GM23338 (cell line): ENCODE measurements around the gene ARPP21.

Source experiments
- CREB1 ChIP-seq: fragments of 250-450 bp; sonication (Bioruptor Pico); IDR thresholded peaks from 2 replicates; pipeline ENCODE4 v1.5.0; 2020; ENCODE audit warnings: low read depth, mild to moderate bottlenecking, moderate library complexity
- EZH2 ChIP-seq: fragments of 200-600 bp; sonication (generic); IDR thresholded peaks from one replicate; pipeline ENCODE4 v1.8.0; 2017; ENCODE audit warnings: antibody characterized with exemption, mild to moderate bottlenecking, low read depth; ENCODE audit not compliant: unreplicated experiment
- EZH2phosphoT487 ChIP-seq: fragments of 200-600 bp; sonication (generic); IDR thresholded peaks from one replicate; pipeline ENCODE4 v1.8.1; 2018; ENCODE audit warnings: antibody characterized with exemption; ENCODE audit not compliant: unreplicated experiment
- JUNB ChIP-seq: IDR thresholded peaks from one replicate; pipeline ENCODE4 v1.6.1; 2016; ENCODE audit warnings: antibody characterized with exemption; ENCODE audit not compliant: unreplicated experiment
- POLR2AphosphoS5 ChIP-seq: IDR thresholded peaks from 2 replicates; pipeline ENCODE4 v1.6.1; 2016; ENCODE audit warnings: antibody characterized with exemption, low read depth
- STAT1 ChIP-seq: IDR thresholded peaks from one replicate; pipeline ENCODE4 v1.6.1; 2016; ENCODE audit warnings: antibody characterized with exemption; ENCODE audit not compliant: unreplicated experiment
- ZNF114 ChIP-seq: fragments of 250-450 bp; sonication (Bioruptor Pico); IDR thresholded peaks from 2 replicates; pipeline ENCODE4 v1.5.0; 2020; ENCODE audit warnings: mild to moderate bottlenecking, moderate library complexity
- ZNF331 ChIP-seq: fragments of 250-450 bp; sonication (Bioruptor Pico); IDR thresholded peaks from 2 replicates; pipeline ENCODE4 v1.5.0; 2020; ENCODE audit warnings: low read depth, mild to moderate bottlenecking, moderate library complexity
- TF ChIP-seq, protein P1 (sequence below), 2 experiments: fragments of 200-600 bp in 1 of 2; sonication (generic) in 1 of 2; conservative IDR thresholded peaks; 2 replicates each; pipeline versions ENCODE4 v1.5.1 to v1.6.1; 2016 to 2017; ENCODE audit warnings: antibody characterized with exemption in 2 of 2, low read depth in 2 of 2, mild to moderate bottlenecking in 2 of 2, moderate library complexity in 1 of 2
- TF ChIP-seq, protein P2 (sequence below): IDR thresholded peaks from 2 replicates; pipeline ENCODE4 v1.6.1; 2016; ENCODE audit warnings: antibody characterized with exemption
- TF ChIP-seq, protein P3 (sequence below): IDR thresholded peaks from one replicate; pipeline ENCODE4 v1.6.1; 2018; ENCODE audit warnings: antibody characterized with exemption; ENCODE audit not compliant: unreplicated experiment
- TF ChIP-seq, protein P4 (sequence below): fragments of 250-450 bp; sonication (Bioruptor Pico); IDR thresholded peaks from 2 replicates; pipeline ENCODE4 v1.5.0; 2020; ENCODE audit warnings: mild to moderate bottlenecking, moderate library complexity

GRCh38 chr3:35598804-35599203, 40.5 kb upstream of the ARPP21 start:
- TF ChIP-seq, protein P1, sequence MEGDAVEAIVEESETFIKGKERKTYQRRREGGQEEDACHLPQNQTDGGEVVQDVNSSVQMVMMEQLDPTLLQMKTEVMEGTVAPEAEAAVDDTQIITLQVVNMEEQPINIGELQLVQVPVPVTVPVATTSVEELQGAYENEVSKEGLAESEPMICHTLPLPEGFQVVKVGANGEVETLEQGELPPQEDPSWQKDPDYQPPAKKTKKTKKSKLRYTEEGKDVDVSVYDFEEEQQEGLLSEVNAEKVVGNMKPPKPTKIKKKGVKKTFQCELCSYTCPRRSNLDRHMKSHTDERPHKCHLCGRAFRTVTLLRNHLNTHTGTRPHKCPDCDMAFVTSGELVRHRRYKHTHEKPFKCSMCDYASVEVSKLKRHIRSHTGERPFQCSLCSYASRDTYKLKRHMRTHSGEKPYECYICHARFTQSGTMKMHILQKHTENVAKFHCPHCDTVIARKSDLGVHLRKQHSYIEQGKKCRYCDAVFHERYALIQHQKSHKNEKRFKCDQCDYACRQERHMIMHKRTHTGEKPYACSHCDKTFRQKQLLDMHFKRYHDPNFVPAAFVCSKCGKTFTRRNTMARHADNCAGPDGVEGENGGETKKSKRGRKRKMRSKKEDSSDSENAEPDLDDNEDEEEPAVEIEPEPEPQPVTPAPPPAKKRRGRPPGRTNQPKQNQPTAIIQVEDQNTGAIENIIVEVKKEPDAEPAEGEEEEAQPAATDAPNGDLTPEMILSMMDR (conservative IDR thresholded peaks at IDR 0.05; ENCODE audit: low read depth in 2 of 2) = no peak
- TF ChIP-seq, protein P2, sequence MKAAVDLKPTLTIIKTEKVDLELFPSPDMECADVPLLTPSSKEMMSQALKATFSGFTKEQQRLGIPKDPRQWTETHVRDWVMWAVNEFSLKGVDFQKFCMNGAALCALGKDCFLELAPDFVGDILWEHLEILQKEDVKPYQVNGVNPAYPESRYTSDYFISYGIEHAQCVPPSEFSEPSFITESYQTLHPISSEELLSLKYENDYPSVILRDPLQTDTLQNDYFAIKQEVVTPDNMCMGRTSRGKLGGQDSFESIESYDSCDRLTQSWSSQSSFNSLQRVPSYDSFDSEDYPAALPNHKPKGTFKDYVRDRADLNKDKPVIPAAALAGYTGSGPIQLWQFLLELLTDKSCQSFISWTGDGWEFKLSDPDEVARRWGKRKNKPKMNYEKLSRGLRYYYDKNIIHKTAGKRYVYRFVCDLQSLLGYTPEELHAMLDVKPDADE = no peak
- TF ChIP-seq EZH2 (no peak), POLR2AphosphoS5 (no peak), CREB1 (CRISPR knock-in tag) (no peak), STAT1 (no peak), EZH2phosphoT487 (no peak), JUNB (no peak), ZNF331 (no peak), ZNF114 (no peak)
- TF ChIP-seq, protein P3, sequence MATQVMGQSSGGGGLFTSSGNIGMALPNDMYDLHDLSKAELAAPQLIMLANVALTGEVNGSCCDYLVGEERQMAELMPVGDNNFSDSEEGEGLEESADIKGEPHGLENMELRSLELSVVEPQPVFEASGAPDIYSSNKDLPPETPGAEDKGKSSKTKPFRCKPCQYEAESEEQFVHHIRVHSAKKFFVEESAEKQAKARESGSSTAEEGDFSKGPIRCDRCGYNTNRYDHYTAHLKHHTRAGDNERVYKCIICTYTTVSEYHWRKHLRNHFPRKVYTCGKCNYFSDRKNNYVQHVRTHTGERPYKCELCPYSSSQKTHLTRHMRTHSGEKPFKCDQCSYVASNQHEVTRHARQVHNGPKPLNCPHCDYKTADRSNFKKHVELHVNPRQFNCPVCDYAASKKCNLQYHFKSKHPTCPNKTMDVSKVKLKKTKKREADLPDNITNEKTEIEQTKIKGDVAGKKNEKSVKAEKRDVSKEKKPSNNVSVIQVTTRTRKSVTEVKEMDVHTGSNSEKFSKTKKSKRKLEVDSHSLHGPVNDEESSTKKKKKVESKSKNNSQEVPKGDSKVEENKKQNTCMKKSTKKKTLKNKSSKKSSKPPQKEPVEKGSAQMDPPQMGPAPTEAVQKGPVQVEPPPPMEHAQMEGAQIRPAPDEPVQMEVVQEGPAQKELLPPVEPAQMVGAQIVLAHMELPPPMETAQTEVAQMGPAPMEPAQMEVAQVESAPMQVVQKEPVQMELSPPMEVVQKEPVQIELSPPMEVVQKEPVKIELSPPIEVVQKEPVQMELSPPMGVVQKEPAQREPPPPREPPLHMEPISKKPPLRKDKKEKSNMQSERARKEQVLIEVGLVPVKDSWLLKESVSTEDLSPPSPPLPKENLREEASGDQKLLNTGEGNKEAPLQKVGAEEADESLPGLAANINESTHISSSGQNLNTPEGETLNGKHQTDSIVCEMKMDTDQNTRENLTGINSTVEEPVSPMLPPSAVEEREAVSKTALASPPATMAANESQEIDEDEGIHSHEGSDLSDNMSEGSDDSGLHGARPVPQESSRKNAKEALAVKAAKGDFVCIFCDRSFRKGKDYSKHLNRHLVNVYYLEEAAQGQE = no peak
- TF ChIP-seq, protein P4, sequence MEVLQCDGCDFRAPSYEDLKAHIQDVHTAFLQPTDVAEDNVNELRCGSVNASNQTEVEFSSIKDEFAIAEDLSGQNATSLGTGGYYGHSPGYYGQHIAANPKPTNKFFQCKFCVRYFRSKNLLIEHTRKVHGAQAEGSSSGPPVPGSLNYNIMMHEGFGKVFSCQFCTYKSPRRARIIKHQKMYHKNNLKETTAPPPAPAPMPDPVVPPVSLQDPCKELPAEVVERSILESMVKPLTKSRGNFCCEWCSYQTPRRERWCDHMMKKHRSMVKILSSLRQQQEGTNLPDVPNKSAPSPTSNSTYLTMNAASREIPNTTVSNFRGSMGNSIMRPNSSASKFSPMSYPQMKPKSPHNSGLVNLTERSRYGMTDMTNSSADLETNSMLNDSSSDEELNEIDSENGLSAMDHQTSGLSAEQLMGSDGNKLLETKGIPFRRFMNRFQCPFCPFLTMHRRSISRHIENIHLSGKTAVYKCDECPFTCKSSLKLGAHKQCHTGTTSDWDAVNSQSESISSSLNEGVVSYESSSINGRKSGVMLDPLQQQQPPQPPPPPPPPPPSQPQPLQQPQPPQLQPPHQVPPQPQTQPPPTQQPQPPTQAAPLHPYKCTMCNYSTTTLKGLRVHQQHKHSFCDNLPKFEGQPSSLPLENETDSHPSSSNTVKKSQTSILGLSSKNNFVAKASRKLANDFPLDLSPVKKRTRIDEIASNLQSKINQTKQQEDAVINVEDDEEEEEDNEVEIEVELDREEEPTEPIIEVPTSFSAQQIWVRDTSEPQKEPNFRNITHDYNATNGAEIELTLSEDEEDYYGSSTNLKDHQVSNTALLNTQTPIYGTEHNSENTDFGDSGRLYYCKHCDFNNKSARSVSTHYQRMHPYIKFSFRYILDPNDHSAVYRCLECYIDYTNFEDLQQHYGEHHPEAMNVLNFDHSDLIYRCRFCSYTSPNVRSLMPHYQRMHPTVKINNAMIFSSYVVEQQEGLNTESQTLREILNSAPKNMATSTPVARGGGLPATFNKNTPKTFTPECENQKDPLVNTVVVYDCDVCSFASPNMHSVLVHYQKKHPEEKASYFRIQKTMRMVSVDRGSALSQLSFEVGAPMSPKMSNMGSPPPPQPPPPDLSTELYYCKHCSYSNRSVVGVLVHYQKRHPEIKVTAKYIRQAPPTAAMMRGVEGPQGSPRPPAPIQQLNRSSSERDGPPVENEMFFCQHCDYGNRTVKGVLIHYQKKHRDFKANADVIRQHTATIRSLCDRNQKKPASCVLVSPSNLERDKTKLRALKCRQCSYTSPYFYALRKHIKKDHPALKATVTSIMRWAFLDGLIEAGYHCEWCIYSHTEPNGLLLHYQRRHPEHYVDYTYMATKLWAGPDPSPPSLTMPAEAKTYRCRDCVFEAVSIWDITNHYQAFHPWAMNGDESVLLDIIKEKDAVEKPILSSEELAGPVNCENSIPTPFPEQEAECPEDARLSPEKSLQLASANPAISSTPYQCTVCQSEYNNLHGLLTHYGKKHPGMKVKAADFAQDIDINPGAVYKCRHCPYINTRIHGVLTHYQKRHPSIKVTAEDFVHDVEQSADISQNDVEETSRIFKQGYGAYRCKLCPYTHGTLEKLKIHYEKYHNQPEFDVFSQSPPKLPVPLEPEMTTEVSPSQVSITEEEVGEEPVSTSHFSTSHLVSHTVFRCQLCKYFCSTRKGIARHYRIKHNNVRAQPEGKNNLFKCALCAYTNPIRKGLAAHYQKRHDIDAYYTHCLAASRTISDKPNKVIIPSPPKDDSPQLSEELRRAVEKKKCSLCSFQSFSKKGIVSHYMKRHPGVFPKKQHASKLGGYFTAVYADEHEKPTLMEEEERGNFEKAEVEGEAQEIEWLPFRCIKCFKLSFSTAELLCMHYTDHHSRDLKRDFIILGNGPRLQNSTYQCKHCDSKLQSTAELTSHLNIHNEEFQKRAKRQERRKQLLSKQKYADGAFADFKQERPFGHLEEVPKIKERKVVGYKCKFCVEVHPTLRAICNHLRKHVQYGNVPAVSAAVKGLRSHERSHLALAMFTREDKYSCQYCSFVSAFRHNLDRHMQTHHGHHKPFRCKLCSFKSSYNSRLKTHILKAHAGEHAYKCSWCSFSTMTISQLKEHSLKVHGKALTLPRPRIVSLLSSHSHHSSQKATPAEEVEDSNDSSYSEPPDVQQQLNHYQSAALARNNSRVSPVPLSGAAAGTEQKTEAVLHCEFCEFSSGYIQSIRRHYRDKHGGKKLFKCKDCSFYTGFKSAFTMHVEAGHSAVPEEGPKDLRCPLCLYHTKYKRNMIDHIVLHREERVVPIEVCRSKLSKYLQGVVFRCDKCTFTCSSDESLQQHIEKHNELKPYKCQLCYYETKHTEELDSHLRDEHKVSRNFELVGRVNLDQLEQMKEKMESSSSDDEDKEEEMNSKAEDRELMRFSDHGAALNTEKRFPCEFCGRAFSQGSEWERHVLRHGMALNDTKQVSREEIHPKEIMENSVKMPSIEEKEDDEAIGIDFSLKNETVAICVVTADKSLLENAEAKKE (CRISPR knock-in tag) = no peak
